GM23338 (cell line): ENCODE measurements around the gene ANO6. TPM values are rescaled to one million over a fixed set of nuclear protein-coding genes. Genes with fewer than 3 reads are reported as not detected.

Experiments
- ATAC-seq: fragments of 200-7000 bp; cut with Tn5 transposase; 3 replicates; pipeline ENCODE4 v1.9.1; 2020
- DNase-seq: peaks from one replicate; pipeline ENCODE4 v3.0.0-alpha.2; 2015; ENCODE audit warnings: low spot score
- H2AFZ ChIP-seq: fragments of 200-600 bp; sonication (generic); 2 replicates; pipeline ENCODE4 v1.8.0; 2016; ENCODE audit warnings: antibody characterized with exemption, mild to moderate bottlenecking, moderate library complexity
- H3F3A ChIP-seq: fragments of 200-600 bp; sonication (generic); replicated peaks from 2 replicates; pipeline ENCODE4 v1.8.0; 2017; ENCODE audit warnings: antibody characterized with exemption, mixed run types, low read depth
- H3K27ac ChIP-seq: fragments of 200-600 bp; sonication (generic); 2 replicates; pipeline ENCODE4 v1.6.1; 2016; ENCODE audit warnings: low read depth
- H3K27me3 ChIP-seq: fragments of 200-600 bp; sonication (generic); 2 replicates; pipeline ENCODE4 v1.8.0; 2016; ENCODE audit warnings: mild to moderate bottlenecking, mixed run types, moderate library complexity; ENCODE audit not compliant: insufficient read depth
- H3K36me3 ChIP-seq: fragments of 200-600 bp; sonication (generic); 2 replicates; pipeline ENCODE4 v1.8.0; 2016; ENCODE audit warnings: mild to moderate bottlenecking; ENCODE audit not compliant: insufficient read depth
- H3K4me1 ChIP-seq: fragments of 200-600 bp; sonication (generic); 2 replicates; pipeline ENCODE4 v1.8.0; 2016; ENCODE audit warnings: mild to moderate bottlenecking, moderate library complexity; ENCODE audit not compliant: insufficient read depth
- H3K4me2 ChIP-seq: fragments of 200-600 bp; sonication (generic); 2 replicates; pipeline ENCODE4 v1.7.1; 2017; ENCODE audit warnings: mixed run types
- H3K4me3 ChIP-seq: fragments of 200-600 bp; sonication (generic); 2 replicates; pipeline ENCODE4 v1.6.1; 2016; ENCODE audit warnings: mixed run types
- H3K79me2 ChIP-seq: fragments of 200-600 bp; sonication (generic); replicated peaks from 2 replicates; pipeline ENCODE4 v1.8.0; 2017; ENCODE audit warnings: mild to moderate bottlenecking; ENCODE audit not compliant: insufficient read depth
- H3K9me2 ChIP-seq: fragments of 200-600 bp; sonication (generic); 2 replicates; pipeline ENCODE4 v1.8.0; 2017; ENCODE audit not compliant: insufficient read depth
- H4K20me1 ChIP-seq: fragments of 200-600 bp; sonication (generic); replicated peaks from 2 replicates; pipeline ENCODE4 v1.8.0; 2017; ENCODE audit warnings: mild to moderate bottlenecking; ENCODE audit not compliant: insufficient read depth
- H3K27ac Mint-ChIP-seq: 2 replicates; pipeline ENCODE4 v1.8.0; 2020; ENCODE audit warnings: inconsistent platforms, mild to moderate bottlenecking, moderate library complexity, mixed read lengths
- H3K27me3 Mint-ChIP-seq: 3 replicates; pipeline ENCODE4 v1.8.0; 2022; ENCODE audit warnings: low read depth, mild to moderate bottlenecking, moderate library complexity, mixed read lengths, inconsistent platforms; ENCODE audit not compliant: insufficient read depth, poor library complexity
- H3K36me3 Mint-ChIP-seq: 3 replicates; pipeline ENCODE4 v1.8.0; 2021; ENCODE audit warnings: low read depth, mild to moderate bottlenecking, inconsistent platforms, moderate library complexity, mixed read lengths
- H3K4me1 Mint-ChIP-seq: 3 replicates; pipeline ENCODE4 v1.8.0; 2020; ENCODE audit warnings: mild to moderate bottlenecking, inconsistent platforms, mixed read lengths
- H3K4me3 Mint-ChIP-seq: 3 replicates; pipeline ENCODE4 v1.8.0; 2021; ENCODE audit warnings: moderate library complexity, mild to moderate bottlenecking, inconsistent platforms, mixed read lengths
- H3K9me3 Mint-ChIP-seq: 3 replicates; pipeline ENCODE4 v1.8.0; 2020; ENCODE audit warnings: moderate library complexity, mild to moderate bottlenecking, inconsistent platforms, mixed read lengths
- CREB1 ChIP-seq: fragments of 250-450 bp; sonication (Bioruptor Pico); IDR thresholded peaks from 2 replicates; pipeline ENCODE4 v1.5.0; 2020; ENCODE audit warnings: low read depth, mild to moderate bottlenecking, moderate library complexity
- EZH2 ChIP-seq: fragments of 200-600 bp; sonication (generic); IDR thresholded peaks from one replicate; pipeline ENCODE4 v1.8.0; 2017; ENCODE audit warnings: antibody characterized with exemption, mild to moderate bottlenecking, low read depth; ENCODE audit not compliant: unreplicated experiment
- EZH2phosphoT487 ChIP-seq: fragments of 200-600 bp; sonication (generic); IDR thresholded peaks from one replicate; pipeline ENCODE4 v1.8.1; 2018; ENCODE audit warnings: antibody characterized with exemption; ENCODE audit not compliant: unreplicated experiment
- JUNB ChIP-seq: IDR thresholded peaks from one replicate; pipeline ENCODE4 v1.6.1; 2016; ENCODE audit warnings: antibody characterized with exemption; ENCODE audit not compliant: unreplicated experiment
- NANOG ChIP-seq: IDR thresholded peaks from 2 replicates; pipeline ENCODE4 v1.6.1; 2016; ENCODE audit warnings: antibody characterized with exemption, borderline replicate concordance
- POLR2AphosphoS5 ChIP-seq: IDR thresholded peaks from 2 replicates; pipeline ENCODE4 v1.6.1; 2016; ENCODE audit warnings: antibody characterized with exemption, low read depth
- STAT1 ChIP-seq: IDR thresholded peaks from one replicate; pipeline ENCODE4 v1.6.1; 2016; ENCODE audit warnings: antibody characterized with exemption; ENCODE audit not compliant: unreplicated experiment
- ZNF114 ChIP-seq: fragments of 250-450 bp; sonication (Bioruptor Pico); IDR thresholded peaks from 2 replicates; pipeline ENCODE4 v1.5.0; 2020; ENCODE audit warnings: mild to moderate bottlenecking, moderate library complexity
- ZNF331 ChIP-seq: fragments of 250-450 bp; sonication (Bioruptor Pico); IDR thresholded peaks from 2 replicates; pipeline ENCODE4 v1.5.0; 2020; ENCODE audit warnings: low read depth, mild to moderate bottlenecking, moderate library complexity
- polyA plus RNA-seq: library from polyadenylated mRNA; unstranded; fragments of >200 nt; fragmentation: Nextera tagmentation; extraction: Ambion mirVana; gene quantifications from 2 replicates; pipeline ENCODE4 v1.2.1, GENCODE V29; 2016
- total RNA-seq: library from RNA; depleted of rRNA; stranded (reverse); fragments of >200 nt; shearing (Covaris generic); gene quantifications from 2 replicates; pipeline ENCODE4 v1.2.3, GENCODE V29; 2014
- TF ChIP-seq, protein P1 (sequence below): fragments of 250-450 bp; sonication (Bioruptor Pico); IDR thresholded peaks from 2 replicates; pipeline ENCODE4 v1.5.0; 2020; ENCODE audit warnings: mild to moderate bottlenecking, moderate library complexity
- TF ChIP-seq, protein P2 (sequence below): IDR thresholded peaks from 2 replicates; pipeline ENCODE4 v1.6.1; 2016; ENCODE audit warnings: antibody characterized with exemption
- TF ChIP-seq, protein P3 (sequence below): IDR thresholded peaks from one replicate; pipeline ENCODE4 v1.6.1; 2018; ENCODE audit warnings: antibody characterized with exemption; ENCODE audit not compliant: unreplicated experiment
- TF ChIP-seq, protein P4 (sequence below), 2 experiments: fragments of 200-600 bp in 1 of 2; sonication (generic) in 1 of 2; conservative IDR thresholded peaks; 2 replicates each; pipeline versions ENCODE4 v1.5.1 to v1.6.1; 2016 to 2017; ENCODE audit warnings: antibody characterized with exemption in 2 of 2, low read depth in 2 of 2, mild to moderate bottlenecking in 2 of 2, moderate library complexity in 1 of 2

The ANO6 gene
- total and polyA plus RNA-seq, 2 experiments from 2014 or later = 21.1 to 48.9 TPM

DNA sequence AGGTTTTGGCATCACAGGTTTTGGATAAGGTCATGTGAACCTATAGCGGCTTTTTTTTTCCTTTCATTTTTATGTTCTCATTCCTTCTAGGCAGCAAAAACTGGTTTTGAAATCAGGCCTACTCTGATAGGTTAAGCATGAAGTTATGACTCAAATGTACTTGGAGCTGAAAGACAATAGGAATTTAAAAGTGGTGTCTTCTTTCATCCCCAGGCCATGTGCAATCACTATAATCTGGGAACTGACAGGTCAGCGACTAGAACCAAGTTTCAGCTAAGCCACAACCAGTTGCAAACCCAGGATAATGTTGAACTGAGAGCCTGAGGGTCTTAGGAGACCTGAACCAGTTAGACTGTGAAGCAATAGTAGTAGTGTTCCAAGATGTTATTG lies 74.3 kb downstream of the ANO6 start:
- Mint-ChIP-seq H3K27ac (no peak overlapping the region), H3K27me3 (peaks cover 2% of the 10 kb centered on the region), H3K9me3 (no peaks in the 10 kb centered on the region), H3K4me3 (no peak overlapping the region), H3K36me3 (no peaks in the 10 kb centered on the region), H3K4me1 (peaks cover 37% of the 10 kb centered on the region)
- Histone ChIP-seq H3K79me2 (peaks cover 34% of the 10 kb centered on the region), H3F3A (no peaks in the 10 kb centered on the region), H3K9me2 (no peaks in the 10 kb centered on the region), H3K4me3 (no peak overlapping the region), H3K4me2 (no peak overlapping the region), H2AFZ (no peak overlapping the region), H3K4me1 (peaks cover 12% of the 10 kb centered on the region), H3K27ac (no peak overlapping the region), H3K36me3 (no peaks in the 10 kb centered on the region), H3K27me3 (no peaks in the 10 kb centered on the region), H4K20me1 (no peaks in the 10 kb centered on the region)
- TF ChIP-seq, protein P1, sequence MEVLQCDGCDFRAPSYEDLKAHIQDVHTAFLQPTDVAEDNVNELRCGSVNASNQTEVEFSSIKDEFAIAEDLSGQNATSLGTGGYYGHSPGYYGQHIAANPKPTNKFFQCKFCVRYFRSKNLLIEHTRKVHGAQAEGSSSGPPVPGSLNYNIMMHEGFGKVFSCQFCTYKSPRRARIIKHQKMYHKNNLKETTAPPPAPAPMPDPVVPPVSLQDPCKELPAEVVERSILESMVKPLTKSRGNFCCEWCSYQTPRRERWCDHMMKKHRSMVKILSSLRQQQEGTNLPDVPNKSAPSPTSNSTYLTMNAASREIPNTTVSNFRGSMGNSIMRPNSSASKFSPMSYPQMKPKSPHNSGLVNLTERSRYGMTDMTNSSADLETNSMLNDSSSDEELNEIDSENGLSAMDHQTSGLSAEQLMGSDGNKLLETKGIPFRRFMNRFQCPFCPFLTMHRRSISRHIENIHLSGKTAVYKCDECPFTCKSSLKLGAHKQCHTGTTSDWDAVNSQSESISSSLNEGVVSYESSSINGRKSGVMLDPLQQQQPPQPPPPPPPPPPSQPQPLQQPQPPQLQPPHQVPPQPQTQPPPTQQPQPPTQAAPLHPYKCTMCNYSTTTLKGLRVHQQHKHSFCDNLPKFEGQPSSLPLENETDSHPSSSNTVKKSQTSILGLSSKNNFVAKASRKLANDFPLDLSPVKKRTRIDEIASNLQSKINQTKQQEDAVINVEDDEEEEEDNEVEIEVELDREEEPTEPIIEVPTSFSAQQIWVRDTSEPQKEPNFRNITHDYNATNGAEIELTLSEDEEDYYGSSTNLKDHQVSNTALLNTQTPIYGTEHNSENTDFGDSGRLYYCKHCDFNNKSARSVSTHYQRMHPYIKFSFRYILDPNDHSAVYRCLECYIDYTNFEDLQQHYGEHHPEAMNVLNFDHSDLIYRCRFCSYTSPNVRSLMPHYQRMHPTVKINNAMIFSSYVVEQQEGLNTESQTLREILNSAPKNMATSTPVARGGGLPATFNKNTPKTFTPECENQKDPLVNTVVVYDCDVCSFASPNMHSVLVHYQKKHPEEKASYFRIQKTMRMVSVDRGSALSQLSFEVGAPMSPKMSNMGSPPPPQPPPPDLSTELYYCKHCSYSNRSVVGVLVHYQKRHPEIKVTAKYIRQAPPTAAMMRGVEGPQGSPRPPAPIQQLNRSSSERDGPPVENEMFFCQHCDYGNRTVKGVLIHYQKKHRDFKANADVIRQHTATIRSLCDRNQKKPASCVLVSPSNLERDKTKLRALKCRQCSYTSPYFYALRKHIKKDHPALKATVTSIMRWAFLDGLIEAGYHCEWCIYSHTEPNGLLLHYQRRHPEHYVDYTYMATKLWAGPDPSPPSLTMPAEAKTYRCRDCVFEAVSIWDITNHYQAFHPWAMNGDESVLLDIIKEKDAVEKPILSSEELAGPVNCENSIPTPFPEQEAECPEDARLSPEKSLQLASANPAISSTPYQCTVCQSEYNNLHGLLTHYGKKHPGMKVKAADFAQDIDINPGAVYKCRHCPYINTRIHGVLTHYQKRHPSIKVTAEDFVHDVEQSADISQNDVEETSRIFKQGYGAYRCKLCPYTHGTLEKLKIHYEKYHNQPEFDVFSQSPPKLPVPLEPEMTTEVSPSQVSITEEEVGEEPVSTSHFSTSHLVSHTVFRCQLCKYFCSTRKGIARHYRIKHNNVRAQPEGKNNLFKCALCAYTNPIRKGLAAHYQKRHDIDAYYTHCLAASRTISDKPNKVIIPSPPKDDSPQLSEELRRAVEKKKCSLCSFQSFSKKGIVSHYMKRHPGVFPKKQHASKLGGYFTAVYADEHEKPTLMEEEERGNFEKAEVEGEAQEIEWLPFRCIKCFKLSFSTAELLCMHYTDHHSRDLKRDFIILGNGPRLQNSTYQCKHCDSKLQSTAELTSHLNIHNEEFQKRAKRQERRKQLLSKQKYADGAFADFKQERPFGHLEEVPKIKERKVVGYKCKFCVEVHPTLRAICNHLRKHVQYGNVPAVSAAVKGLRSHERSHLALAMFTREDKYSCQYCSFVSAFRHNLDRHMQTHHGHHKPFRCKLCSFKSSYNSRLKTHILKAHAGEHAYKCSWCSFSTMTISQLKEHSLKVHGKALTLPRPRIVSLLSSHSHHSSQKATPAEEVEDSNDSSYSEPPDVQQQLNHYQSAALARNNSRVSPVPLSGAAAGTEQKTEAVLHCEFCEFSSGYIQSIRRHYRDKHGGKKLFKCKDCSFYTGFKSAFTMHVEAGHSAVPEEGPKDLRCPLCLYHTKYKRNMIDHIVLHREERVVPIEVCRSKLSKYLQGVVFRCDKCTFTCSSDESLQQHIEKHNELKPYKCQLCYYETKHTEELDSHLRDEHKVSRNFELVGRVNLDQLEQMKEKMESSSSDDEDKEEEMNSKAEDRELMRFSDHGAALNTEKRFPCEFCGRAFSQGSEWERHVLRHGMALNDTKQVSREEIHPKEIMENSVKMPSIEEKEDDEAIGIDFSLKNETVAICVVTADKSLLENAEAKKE (CRISPR knock-in tag) = no peak
- TF ChIP-seq NANOG = no peak
- TF ChIP-seq, protein P2, sequence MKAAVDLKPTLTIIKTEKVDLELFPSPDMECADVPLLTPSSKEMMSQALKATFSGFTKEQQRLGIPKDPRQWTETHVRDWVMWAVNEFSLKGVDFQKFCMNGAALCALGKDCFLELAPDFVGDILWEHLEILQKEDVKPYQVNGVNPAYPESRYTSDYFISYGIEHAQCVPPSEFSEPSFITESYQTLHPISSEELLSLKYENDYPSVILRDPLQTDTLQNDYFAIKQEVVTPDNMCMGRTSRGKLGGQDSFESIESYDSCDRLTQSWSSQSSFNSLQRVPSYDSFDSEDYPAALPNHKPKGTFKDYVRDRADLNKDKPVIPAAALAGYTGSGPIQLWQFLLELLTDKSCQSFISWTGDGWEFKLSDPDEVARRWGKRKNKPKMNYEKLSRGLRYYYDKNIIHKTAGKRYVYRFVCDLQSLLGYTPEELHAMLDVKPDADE = no peak
- TF ChIP-seq JUNB = no peak
- TF ChIP-seq EZH2 = no peak
- TF ChIP-seq CREB1 = no peak
- no peak for TF ChIP-seq EZH2phosphoT487
- TF ChIP-seq, protein P3, sequence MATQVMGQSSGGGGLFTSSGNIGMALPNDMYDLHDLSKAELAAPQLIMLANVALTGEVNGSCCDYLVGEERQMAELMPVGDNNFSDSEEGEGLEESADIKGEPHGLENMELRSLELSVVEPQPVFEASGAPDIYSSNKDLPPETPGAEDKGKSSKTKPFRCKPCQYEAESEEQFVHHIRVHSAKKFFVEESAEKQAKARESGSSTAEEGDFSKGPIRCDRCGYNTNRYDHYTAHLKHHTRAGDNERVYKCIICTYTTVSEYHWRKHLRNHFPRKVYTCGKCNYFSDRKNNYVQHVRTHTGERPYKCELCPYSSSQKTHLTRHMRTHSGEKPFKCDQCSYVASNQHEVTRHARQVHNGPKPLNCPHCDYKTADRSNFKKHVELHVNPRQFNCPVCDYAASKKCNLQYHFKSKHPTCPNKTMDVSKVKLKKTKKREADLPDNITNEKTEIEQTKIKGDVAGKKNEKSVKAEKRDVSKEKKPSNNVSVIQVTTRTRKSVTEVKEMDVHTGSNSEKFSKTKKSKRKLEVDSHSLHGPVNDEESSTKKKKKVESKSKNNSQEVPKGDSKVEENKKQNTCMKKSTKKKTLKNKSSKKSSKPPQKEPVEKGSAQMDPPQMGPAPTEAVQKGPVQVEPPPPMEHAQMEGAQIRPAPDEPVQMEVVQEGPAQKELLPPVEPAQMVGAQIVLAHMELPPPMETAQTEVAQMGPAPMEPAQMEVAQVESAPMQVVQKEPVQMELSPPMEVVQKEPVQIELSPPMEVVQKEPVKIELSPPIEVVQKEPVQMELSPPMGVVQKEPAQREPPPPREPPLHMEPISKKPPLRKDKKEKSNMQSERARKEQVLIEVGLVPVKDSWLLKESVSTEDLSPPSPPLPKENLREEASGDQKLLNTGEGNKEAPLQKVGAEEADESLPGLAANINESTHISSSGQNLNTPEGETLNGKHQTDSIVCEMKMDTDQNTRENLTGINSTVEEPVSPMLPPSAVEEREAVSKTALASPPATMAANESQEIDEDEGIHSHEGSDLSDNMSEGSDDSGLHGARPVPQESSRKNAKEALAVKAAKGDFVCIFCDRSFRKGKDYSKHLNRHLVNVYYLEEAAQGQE = no peak
- no peak for TF ChIP-seq POLR2AphosphoS5
- TF ChIP-seq, protein P4, sequence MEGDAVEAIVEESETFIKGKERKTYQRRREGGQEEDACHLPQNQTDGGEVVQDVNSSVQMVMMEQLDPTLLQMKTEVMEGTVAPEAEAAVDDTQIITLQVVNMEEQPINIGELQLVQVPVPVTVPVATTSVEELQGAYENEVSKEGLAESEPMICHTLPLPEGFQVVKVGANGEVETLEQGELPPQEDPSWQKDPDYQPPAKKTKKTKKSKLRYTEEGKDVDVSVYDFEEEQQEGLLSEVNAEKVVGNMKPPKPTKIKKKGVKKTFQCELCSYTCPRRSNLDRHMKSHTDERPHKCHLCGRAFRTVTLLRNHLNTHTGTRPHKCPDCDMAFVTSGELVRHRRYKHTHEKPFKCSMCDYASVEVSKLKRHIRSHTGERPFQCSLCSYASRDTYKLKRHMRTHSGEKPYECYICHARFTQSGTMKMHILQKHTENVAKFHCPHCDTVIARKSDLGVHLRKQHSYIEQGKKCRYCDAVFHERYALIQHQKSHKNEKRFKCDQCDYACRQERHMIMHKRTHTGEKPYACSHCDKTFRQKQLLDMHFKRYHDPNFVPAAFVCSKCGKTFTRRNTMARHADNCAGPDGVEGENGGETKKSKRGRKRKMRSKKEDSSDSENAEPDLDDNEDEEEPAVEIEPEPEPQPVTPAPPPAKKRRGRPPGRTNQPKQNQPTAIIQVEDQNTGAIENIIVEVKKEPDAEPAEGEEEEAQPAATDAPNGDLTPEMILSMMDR (conservative IDR thresholded peaks at IDR 0.05; ENCODE audit: low read depth in 2 of 2) = no peak
- TF ChIP-seq ZNF114 (CRISPR knock-in tag) = no peak
- TF ChIP-seq ZNF331 (CRISPR knock-in tag) = no peak
- TF ChIP-seq STAT1 = no peak
- DNase-seq (no peak), ATAC-seq (no peak)
